Sigmoid colon (tissue), 4 donors: Measurements from ENCODE around the gene GKN1.

Experiments used
- CTCF ChIP-seq, 4 experiments: fragments of 450-650 bp in 3 of 4; fragments of 200-600 bp in 1 of 4; IDR thresholded peaks; one replicate each; pipeline ENCODE4 v1.5.1; 2016 to 2019; ENCODE audit warnings: antibody characterized with exemption in 4 of 4, mild to moderate bottlenecking in 3 of 4, moderate library complexity in 2 of 4
- EP300 ChIP-seq, 4 donors: sonication (generic); formaldehyde crosslinking; IDR thresholded peaks; one replicate each; pipeline ENCODE4 v1.6.1; 2017; ENCODE audit warnings: antibody characterized with exemption in 4 of 4
- POLR2AphosphoS5 ChIP-seq, 4 donors: sonication (generic); formaldehyde crosslinking; IDR thresholded peaks; one replicate each; pipeline ENCODE4 v1.6.1; 2017; ENCODE audit warnings: antibody characterized with exemption in 4 of 4

DNA sequence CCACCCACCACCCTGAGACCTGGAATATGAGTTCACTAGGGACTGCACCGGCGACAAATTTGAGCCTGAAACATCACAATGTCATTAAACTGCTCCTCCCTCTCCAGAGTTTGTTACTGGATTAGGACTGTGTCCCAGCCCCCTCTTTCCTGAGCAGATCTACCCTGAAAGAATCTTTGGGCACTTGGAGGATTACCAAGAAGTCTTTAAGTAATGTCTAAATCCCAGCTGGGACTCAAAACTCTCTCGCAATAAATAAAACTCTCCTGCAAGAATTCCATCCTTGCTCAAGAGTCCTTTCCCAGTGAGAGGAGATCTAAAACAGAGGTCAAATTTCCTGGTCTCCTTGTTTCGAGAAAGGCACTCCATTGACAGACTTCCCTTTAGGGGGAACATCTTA is 42.6 kb upstream of the GKN1 start:
- no peak for TF ChIP-seq EP300 (IDR thresholded peaks at IDR 0.05)
- no peak for TF ChIP-seq POLR2AphosphoS5 (IDR thresholded peaks at IDR 0.05)
- TF ChIP-seq CTCF (IDR thresholded peaks at IDR 0.05), result no peak
